GM21381 (cell line): ENCODE data around the gene BHMT.
"Not testable (repeated sequence)": the region's sequence is repeated elsewhere in the genome, so short reads cannot be mapped to it uniquely, and the experiment has no call there.

Source experiments
- ATAC-seq: cut with Tn5 transposase; IDR thresholded peaks from one replicate; pipeline ENCODE4 v1.9.1; 2021; ENCODE audit warnings: mild to moderate bottlenecking, moderate library complexity; ENCODE audit not compliant: unreplicated experiment

The BHMT gene

DNA sequence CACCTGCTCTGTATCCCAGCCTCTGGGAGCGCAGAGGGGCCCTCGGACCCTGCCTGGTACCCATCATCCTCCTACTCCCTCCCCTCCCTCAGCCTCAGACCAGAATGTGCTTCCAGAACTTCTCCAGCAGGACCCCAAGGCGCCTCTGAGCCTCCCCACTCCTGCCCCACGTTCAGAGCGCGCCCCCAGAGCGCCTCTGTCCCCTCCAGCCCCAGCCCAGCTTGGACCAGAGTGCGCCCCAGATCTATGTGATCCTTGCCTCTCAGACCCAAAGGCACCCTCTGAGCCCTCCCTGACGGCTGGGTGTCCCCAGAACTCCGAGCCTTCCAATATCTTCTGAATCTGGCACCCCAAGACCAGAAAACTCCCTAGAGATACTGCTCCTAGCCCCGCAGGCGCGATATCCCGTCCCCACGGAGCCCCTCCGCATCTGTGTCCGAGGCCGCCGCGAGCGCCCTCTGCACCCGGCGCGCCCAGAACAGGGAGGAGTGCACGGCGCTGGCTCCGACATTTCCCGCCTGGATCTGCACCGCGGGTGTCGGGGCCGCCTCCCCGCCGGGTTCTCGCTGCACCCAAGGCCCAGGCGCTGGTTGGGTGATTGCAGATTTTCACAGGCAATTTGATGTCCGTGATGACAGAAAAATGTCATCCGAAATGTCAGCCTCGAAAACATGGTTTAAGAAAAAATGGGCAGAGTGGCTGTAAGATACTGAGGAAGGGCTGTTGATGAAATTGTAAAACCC lies 522 bp downstream of the BHMT start:
- ATAC-seq = no peak

DNA sequence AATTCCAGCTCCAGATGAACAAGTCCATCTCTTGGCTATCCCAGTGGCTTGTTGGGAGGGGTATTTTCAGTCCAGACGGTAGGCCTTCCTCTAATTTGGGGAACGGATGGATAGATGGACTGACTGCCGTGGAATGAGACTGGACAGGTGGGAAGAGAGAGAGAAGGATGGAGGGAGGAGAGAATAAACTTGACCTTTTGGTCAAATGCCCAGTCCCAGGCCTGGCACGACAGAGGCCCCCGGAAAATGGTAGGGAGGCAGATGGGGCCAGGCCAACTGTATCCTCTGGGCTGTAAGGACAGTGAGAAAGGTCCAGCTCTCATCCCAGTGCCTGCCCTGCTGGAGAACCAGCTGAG lies 1.1 kb downstream of the BHMT start:
- no peak for ATAC-seq

DNA sequence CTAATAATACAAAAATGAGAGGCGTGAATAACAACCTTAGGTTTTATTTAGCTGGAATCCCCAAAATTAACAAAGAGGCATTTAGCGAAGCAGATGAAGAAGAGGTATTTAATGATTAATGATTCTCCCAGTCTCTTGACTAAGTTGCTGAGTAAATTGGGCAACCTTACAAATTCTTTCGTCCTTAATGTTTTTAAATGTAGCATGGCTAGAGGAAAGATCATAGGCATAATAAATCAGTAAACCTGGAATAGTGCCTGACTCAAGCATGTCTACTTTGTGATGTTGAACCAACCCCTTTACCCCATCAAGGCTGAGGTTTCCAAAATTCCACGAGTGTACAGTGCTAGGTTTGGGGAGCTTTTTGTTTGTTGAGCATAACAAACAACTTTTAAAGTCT lies 7.9 kb downstream of the BHMT start:
- no peak for ATAC-seq

DNA sequence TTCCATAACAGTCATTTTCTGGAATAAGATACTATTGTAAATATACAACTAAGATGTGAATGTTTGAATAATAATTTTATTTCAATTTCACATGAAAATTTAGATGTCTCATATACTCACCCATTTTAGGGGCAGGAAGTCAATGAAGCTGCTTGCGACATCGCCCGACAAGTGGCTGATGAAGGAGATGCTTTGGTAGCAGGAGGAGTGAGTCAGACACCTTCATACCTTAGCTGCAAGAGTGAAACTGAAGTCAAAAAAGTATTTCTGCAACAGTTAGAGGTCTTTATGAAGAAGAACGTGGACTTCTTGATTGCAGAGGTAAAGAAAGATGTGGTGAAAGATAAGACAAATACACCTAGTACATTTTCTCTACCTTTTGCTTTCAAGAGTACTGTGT lies 8.6 kb downstream of the BHMT start:
- ATAC-seq = no peak

GRCh38 chr5:79122973-79123372 lies 11.4 kb downstream of the BHMT start:
- no peak for ATAC-seq

- no peak for ATAC-seq
These were observed 13.0 kb downstream of the BHMT start for GRCh38 chr5:79124607-79125006.

DNA sequence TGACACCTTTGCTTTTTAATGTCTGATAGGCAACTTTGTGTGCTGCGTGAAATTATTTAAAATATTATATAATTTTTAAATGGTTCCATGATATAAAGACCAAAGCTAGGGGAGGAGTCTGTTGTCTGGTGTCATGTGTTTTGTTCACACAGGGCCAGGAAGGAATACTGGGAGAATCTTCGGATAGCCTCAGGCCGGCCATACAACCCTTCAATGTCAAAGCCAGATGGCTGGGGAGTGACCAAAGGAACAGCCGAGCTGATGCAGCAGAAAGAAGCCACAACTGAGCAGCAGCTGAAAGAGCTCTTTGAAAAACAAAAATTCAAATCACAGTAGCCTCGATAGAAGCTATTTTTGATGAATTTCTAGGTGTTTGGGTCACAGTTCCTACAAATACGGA lies 19.2 kb downstream of the BHMT start:
- ATAC-seq = no peak

DNA sequence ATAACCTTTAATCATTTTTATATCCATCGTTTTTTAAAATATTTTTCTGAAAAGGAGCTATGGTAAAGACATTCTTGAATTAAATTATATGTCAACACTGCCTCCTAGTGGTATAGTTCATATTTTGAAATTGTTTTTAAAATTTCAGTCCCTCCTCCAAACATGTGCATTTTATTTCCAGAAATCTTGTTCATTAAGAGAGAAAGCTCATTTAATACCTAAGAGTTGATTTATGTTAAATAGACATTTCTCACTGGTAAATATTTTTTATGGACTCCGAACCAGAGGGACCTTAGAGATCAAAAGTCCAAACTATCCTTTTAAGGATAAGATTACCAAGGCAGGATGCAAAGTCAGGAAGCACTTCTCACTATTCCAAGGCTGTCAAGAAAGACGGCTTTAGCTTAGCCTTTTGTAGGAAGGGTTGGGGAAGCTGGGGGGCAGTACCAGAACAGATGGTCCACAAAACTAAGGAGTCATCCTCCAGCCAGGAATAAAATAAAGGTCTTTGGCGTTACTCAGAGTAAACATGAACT lies 21.6 kb downstream of the BHMT start:
- no peak for ATAC-seq

GRCh38 chr5:79133657-79134451 lies 22.2 kb downstream of the BHMT start:
- ATAC-seq = no peak

GRCh38 chr5:79135790-79136553 lies 24.4 kb downstream of the BHMT start:
- no peak for ATAC-seq

DNA sequence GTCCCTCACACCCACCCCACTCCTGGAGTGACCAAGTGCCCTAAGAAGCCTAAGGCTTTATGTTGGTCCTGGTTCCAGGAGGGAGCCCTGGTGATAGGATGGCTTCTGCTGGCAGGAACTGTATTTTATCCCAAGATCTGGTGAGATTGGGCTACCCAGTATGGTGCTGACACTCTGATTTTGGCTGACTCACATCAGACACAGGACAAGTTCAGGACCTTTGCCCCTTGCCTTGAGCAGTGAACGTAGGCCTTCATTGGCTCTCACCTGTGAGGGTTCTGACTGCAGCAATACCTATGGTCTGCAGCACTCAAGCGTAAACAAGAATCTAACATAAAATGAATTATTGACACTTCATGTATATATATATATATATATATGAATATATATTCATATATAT lies 25.0 kb downstream of the BHMT start:
- ATAC-seq = no peak

DNA sequence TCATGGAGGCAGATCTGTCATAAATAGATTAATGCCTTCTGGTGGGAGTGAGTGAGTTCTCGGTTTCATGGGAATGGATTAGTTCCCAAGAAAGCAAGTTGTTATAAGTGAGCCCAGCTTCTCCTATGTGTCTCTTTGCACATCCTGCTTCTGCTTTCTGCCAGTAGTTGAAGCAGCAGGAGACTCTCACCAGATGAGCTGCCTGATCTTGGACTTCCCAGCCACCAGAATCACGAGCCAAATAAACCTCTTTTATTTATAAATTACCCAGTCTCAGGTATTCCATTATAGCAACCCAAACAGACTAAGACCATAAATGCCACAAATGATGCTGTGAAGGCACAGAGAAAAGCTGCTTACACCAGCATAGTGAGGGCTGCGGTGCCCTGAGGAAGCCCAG lies 28.9 kb downstream of the BHMT start:
- ATAC-seq = no peak

DNA sequence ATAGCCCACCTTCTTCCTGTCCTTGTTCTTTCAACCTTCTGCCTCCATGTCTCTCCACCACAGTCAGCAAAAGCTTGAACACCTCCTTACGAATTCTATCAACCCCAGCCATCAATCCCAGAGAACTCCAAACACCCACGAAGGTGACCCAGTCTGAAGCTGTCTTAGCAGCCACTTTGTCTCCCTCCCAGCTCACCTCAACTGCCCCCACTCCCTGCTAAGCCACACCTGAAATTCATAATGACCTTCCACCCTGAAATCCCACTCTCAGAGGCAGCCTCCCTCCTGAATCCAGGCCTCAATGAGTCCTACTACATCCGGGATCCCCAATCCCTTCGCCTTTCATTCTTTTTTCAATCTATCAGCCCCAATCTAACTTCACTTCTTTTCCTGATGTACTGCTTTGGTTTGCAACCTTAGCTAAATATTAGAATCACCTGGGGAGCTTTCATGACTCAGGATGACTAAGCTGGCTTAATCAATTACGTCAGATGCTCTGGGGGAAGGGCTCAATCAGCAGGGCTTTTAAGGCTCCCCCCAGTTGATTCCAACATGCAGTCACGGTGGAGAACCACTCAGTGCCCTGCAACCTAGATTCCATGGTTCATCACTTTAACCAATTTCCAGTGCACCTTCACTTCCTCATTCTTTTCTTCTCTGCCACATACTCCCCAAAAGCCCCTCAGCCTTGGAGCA lies 32.2 kb downstream of the BHMT start:
- no peak for ATAC-seq

- ATAC-seq = no peak
These were observed 35.5 kb downstream of the BHMT start for GRCh38 chr5:79147076-79147475.

DNA sequence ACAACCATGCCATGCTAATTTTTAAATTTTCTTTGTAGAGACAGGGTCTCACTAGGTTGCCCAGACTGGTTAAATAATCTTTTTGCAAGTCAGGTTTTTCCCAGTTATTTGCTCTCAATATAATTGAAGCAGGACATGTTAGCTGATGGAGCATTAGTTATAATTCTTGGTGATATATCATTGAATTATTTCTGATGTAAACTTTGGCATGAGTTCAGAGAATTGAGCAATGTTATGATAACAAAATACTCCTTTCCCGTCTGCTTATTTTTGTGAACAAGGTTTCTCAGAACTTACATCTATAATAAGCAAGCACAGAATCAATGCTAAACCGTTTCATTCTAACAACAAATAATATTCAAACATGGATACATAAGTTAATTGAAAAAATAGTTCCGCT lies 37.8 kb downstream of the BHMT start:
- no peak for ATAC-seq

DNA sequence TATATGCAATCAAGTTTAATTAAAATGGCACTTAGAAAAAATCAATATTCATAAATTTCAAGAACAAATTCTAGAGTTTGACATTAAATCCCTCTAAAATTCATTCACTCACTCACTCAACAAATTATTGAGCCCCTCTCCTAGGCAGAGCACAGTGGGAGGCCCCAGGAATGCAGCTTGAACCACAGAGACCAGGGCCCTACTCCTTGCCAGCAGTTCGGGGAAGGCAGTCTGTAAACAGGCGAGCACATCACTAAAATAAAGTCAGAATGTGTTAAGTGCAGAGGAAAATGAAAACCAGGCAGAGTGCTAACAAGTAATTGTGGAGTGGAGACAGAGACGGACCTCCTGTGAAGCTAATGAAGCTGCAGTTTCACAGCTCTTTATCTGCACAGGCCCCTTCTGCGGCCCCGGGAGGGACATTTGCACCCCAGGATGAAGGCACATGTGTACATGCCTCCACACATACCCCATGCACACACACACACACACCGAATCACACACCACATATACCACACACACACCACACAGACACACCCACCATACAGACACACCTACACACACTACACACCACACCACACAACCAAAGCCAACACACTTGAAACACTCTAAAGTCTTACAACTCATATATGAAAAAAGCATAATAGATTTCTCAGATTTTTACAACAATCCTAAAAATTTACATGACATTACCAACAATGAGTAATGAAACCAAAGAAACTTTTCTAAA lies 40.5 kb downstream of the BHMT start:
- no peak for ATAC-seq

GRCh38 chr5:79157305-79157704 lies 45.7 kb downstream of the BHMT start:
- ATAC-seq = no peak

DNA sequence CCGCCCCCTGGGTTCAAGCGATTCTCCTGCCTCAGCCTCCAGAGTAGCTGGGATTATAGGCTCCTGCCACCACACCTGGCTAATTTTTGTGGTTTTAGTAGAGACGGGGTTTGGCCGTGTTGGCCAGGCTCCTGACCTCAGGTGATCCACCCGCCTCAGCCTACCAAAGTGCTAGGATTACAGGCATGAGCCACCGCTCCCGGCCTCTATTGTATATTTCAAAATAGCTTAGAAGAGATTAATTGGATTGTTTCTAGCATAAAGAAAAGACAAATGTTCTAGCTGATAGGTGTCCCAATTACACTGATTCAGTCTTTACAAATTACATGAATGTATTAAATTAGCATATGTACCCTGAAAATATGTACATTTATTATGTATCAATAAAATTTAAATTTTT lies 50.0 kb downstream of the BHMT start:
- ATAC-seq = not testable (repeated sequence)

DNA sequence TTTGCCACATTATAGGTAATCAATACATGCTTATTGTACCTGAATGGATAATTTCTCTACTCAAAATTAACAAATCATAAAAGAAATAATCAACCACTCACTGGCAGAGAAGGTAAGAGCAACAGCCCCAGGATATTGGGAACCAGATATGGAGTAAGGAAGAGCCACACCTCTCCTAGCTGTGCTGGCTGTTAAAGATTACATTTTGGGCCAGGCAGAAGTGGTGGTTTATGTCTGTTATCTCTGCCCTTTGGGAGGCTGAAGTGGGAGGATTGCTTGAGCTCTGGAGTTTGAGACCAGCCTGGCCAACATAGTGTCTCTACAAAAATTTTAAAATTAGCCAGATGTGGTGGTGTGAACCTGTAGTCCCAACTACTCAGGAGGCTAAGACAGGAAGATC lies 56.4 kb downstream of the BHMT start:
- ATAC-seq = no peak

DNA sequence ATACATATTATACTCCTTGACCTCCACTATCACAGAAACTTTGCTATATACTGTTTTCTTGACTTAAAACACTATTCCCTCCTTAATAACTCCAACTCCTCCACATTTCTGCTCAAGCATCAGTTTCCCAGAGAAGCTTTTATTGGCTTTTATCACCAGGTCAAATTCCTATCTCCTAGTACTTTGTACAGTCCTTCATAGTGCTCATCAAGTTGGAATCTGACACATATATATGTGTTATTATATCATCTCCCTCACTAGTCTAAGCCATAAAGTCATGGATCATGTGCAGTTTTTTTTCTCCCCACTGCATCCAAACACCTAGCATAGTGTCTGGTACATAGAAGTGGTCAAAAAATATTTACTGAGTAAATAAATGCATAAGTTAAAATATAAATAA lies 59.1 kb downstream of the BHMT start:
- no peak for ATAC-seq
